K562 (cell line): ENCODE data around the gene RFLNA. TPM values are rescaled to one million over a fixed set of nuclear protein-coding genes. Genes with fewer than 3 reads are reported as not detected.

Source experiments
- ATAC-seq: fragments of 200-7000 bp; cut with Tn5 transposase; 3 replicates; pipeline ENCODE4 v1.9.1; 2020; ENCODE audit warnings: moderate library complexity
- BruUV-seq: library from RNA; stranded (reverse); fragments of 400-500 nt; replicated peaks from 2 replicates; lab custom pipeline; 2021; lab: Mats Ljungman, UMichigan
- CTCF ChIA-PET: fragments of 300-600 bp; formaldehyde crosslinking; extraction: SDS; loops from one replicate; lab custom pipeline; 2021; ENCODE audit warnings: low intra/inter-chr PET ratio; lab: Yijun Ruan, JAX
- POLR2A ChIA-PET: fragments of 300-600, 350-650 bp; sonication (Branson Sonifier 250); formaldehyde crosslinking; extraction: SDS; loops from one replicate; lab custom pipeline; 2021; ENCODE audit warnings: antibody characterized with exemption, inconsistent platforms; lab: Yijun Ruan, JAX
- DNase-seq, 4 experiments: peaks; one replicate each; pipeline versions ENCODE4 v3.0.0 to v3.0.0-alpha.2; 2011 to 2018; ENCODE audit warnings: low spot score in 3 of 4, mixed read lengths in 3 of 4; ENCODE audit errors: extremely low read depth in 1 of 4
- FAIRE-seq: peaks from 2 replicates; lab custom pipeline; 2011; peaks lifted over from hg19 to GRCh38; lab: Jason Lieb, UNC
- H2AFZ ChIP-seq: 2 replicates; pipeline ENCODE4 v1.6.0; 2011; ENCODE audit warnings: low read depth, low read length, control low read depth, inconsistent platforms
- H3K27ac ChIP-seq: fragments of 200-600 bp; 3 replicates; pipeline ENCODE4 v1.8.0; 2011; ENCODE audit warnings: low read depth, mild to moderate bottlenecking, control low read depth, inconsistent platforms, low read length, moderate library complexity, mixed read lengths; ENCODE audit errors: extremely low read depth
- H3K27me3 ChIP-seq, 2 experiments: fragments of 300-600 bp in 1 of 2; 2 replicates in 1 of 2; 3 replicates in 1 of 2; pipeline versions ENCODE4 v1.6.0 to v1.8.0; 2011; ENCODE audit warnings: inconsistent platforms in 2 of 2, low read length in 2 of 2, mild to moderate bottlenecking in 1 of 2, mixed read lengths in 1 of 2, moderate library complexity in 1 of 2; ENCODE audit not compliant: control insufficient read depth in 2 of 2, insufficient read depth in 2 of 2
- H3K36me3 ChIP-seq: fragments of 300-600 bp; 3 replicates; pipeline ENCODE4 v1.8.0; 2011; ENCODE audit warnings: mild to moderate bottlenecking, low read length, inconsistent platforms; ENCODE audit not compliant: control insufficient read depth, insufficient read depth
- H3K4me1 ChIP-seq, 2 experiments: fragments of 200-600 bp in 1 of 2; replicated peaks in 1 of 2; 2 replicates in 1 of 2; 3 replicates in 1 of 2; pipeline versions ENCODE4 v1.5.1 to v1.8.0; 2011; ENCODE audit warnings: inconsistent platforms in 2 of 2, low read length in 2 of 2, mild to moderate bottlenecking in 1 of 2, mixed read lengths in 1 of 2, moderate library complexity in 1 of 2; ENCODE audit not compliant: control insufficient read depth in 2 of 2, insufficient read depth in 2 of 2
- H3K4me2 ChIP-seq: 2 replicates; pipeline ENCODE4 v1.6.1; 2011; ENCODE audit warnings: low read length, control low read depth, inconsistent platforms, mixed read lengths; ENCODE audit not compliant: insufficient read depth
- H3K4me3 ChIP-seq: fragments of 200-600 bp; sonication (generic), shearing (Covaris generic); 2 replicates; pipeline ENCODE4 v1.5.1; 2016; ENCODE audit warnings: control low read depth, inconsistent platforms
- H3K79me2 ChIP-seq: fragments of 200-600 bp; 3 replicates; pipeline ENCODE4 v1.8.0; 2011; ENCODE audit warnings: low read length, inconsistent platforms; ENCODE audit not compliant: control insufficient read depth, insufficient read depth
- H3K9ac ChIP-seq, 2 experiments: 2 replicates each; pipeline versions ENCODE4 v1.6.0 to v1.6.1; 2011; ENCODE audit warnings: low read depth in 2 of 2, low read length in 2 of 2, control low read depth in 1 of 2, inconsistent platforms in 1 of 2, mild to moderate bottlenecking in 1 of 2, mixed read lengths in 1 of 2; ENCODE audit not compliant: insufficient read depth in 1 of 2
- H3K9me1 ChIP-seq: one replicate; pipeline ENCODE4 v1.6.0; 2011; ENCODE audit warnings: inconsistent platforms, mild to moderate bottlenecking, low read length, moderate library complexity; ENCODE audit not compliant: control insufficient read depth, insufficient read depth
- H3K9me3 ChIP-seq: replicated peaks from 2 replicates; pipeline ENCODE4 v1.5.1; 2011; ENCODE audit warnings: low read depth, low read length, inconsistent platforms; ENCODE audit not compliant: control insufficient read depth, insufficient read depth
- H4K20me1 ChIP-seq: replicated peaks from 2 replicates; pipeline ENCODE4 v1.6.1; 2011; ENCODE audit warnings: low read length, inconsistent platforms, mixed read lengths; ENCODE audit not compliant: control insufficient read depth, insufficient read depth
- CCNT2 ChIP-seq: IDR thresholded peaks from 2 replicates; pipeline ENCODE4 v1.6.1; 2011; ENCODE audit warnings: borderline replicate concordance, low read depth, mild to moderate bottlenecking, moderate library complexity, mixed read lengths, low read length; ENCODE audit not compliant: insufficient read length; ENCODE audit errors: extremely low read depth
- ERF ChIP-seq: fragments of 450-650 bp; formaldehyde crosslinking; IDR thresholded peaks from 2 replicates; pipeline ENCODE4 v1.4.0; 2020; ENCODE audit warnings: mild to moderate bottlenecking, mixed read lengths
- GTF2F1 ChIP-seq: IDR thresholded peaks from 2 replicates; pipeline ENCODE4 v1.6.1; 2011; ENCODE audit warnings: low read depth, low read length, improper control_type of control experiment
- JUNB ChIP-seq: fragments of 450-650 bp; formaldehyde crosslinking; conservative IDR thresholded peaks from 2 replicates; pipeline ENCODE4 v1.4.0; 2020; ENCODE audit warnings: mild to moderate bottlenecking
- KLF6 ChIP-seq: fragments of 250-450 bp; sonication (Bioruptor Pico); IDR thresholded peaks from 2 replicates; pipeline ENCODE4 v1.4.0; 2020; ENCODE audit warnings: mild to moderate bottlenecking, moderate library complexity, borderline replicate concordance
- MAFG ChIP-seq: fragments of 450-650 bp; conservative IDR thresholded peaks from 2 replicates; pipeline ENCODE4 v1.6.1; 2016; ENCODE audit warnings: missing genetic modification characterization, missing compliant biosample characterization
- MCM2 ChIP-seq: fragments of 450-650 bp; IDR thresholded peaks from 2 replicates; pipeline ENCODE4 v1.6.1; 2017; ENCODE audit warnings: low read depth, mild to moderate bottlenecking
- MEIS2 ChIP-seq: fragments of 450-650 bp; IDR thresholded peaks from 2 replicates; pipeline ENCODE4 v1.6.1; 2014; ENCODE audit warnings: mild to moderate bottlenecking; ENCODE audit not compliant: partially characterized antibody
- POLR2B ChIP-seq: fragments of 450-650 bp; IDR thresholded peaks from 2 replicates; pipeline ENCODE4 v1.6.1; 2018; ENCODE audit warnings: low read depth; ENCODE audit not compliant: partially characterized antibody
- PPARD ChIP-seq: fragments of 250-450 bp; sonication (Bioruptor Pico); IDR thresholded peaks from 2 replicates; pipeline ENCODE4 v1.8.0; 2022; ENCODE audit warnings: inconsistent platforms, mild to moderate bottlenecking, moderate library complexity
- RBM17 ChIP-seq: fragments of 200-400 bp; formaldehyde crosslinking; IDR thresholded peaks from 2 replicates; pipeline ENCODE4 v1.6.1; 2017; ENCODE audit warnings: low read depth, mild to moderate bottlenecking, low read length, borderline replicate concordance
- STAT5A ChIP-seq: IDR thresholded peaks from 2 replicates; pipeline ENCODE4 v1.6.1; 2012; ENCODE audit warnings: low read length, inconsistent platforms, borderline replicate concordance
- XRCC3 ChIP-seq: fragments of 450-650 bp; IDR thresholded peaks from 2 replicates; pipeline ENCODE4 v1.6.1; 2017; ENCODE audit warnings: mild to moderate bottlenecking, moderate library complexity
- ZNF785 ChIP-seq: fragments of 250-450 bp; sonication (Bioruptor Pico); IDR thresholded peaks from 2 replicates; pipeline ENCODE4 v1.4.0; 2020; ENCODE audit warnings: mild to moderate bottlenecking
- WGBS: fragments of 100-300 bp; shearing (Covaris generic); methylation state at CpG from one replicate; pipeline ENCODE4 v1.1.6; 2016; ENCODE audit warnings: low coverage, mixed read lengths; ENCODE audit not compliant: insufficient coverage; ENCODE audit errors: missing lambda C conversion rate; 5-methylcytosine and 5-hydroxymethylcytosine counted together
- in situ Hi-C: fragments of 300-500 bp; cut with MboI; formaldehyde crosslinking; loops from 4 replicates; pipeline ENCODE4 v1.15.0; 2018; ENCODE audit warnings: inconsistent platforms, mixed read lengths
- intact Hi-C: fragments of 100-400 bp; cut with micrococcal nuclease; formaldehyde crosslinking; loops from 2 replicates; pipeline ENCODE4 v1.14.2; 2022
- polyA plus RNA-seq, 8 experiments: library from polyadenylated mRNA; depleted of rRNA in 4 of 8; stranded (reverse) in 5 of 8; unstranded in 3 of 8; fragments of >200 nt; fragmentation: Nextera tagmentation in 2 of 8; fragmentation: Illumina TruSeq in 1 of 8; extraction: Ambion mirVana in 2 of 8; extraction: Trizol in 1 of 8; gene quantifications; 2 replicates each; pipeline versions ENCODE4 v1.2.1 to v1.2.3, GENCODE V29; 2011 to 2014; ENCODE audit warnings: inconsistent platforms in 1 of 8, missing spikeins in 1 of 8
- total RNA-seq, 7 experiments: library from RNA; depleted of rRNA in 6 of 7; stranded (reverse); fragments of >200 nt in 6 of 7; fragmentation: Illumina TruSeq in 2 of 7; extraction: Trizol in 2 of 7; gene quantifications; 2 replicates each; pipeline versions ENCODE4 v1.2.1 to v1.2.3, GENCODE V29; 2011 to 2021; ENCODE audit warnings: low replicate concordance in 1 of 7
- TF ChIP-seq, protein P1 (sequence below): fragments of 450-650 bp; IDR thresholded peaks from 2 replicates; pipeline ENCODE4 v1.6.1; 2017; ENCODE audit warnings: mild to moderate bottlenecking, moderate library complexity
- TF ChIP-seq, protein P2 (sequence below): sonication (generic); formaldehyde crosslinking; IDR thresholded peaks from 2 replicates; pipeline ENCODE4 v1.8.0; 2022; ENCODE audit warnings: missing genetic modification reagents, mild to moderate bottlenecking, moderate library complexity, borderline replicate concordance
- TF ChIP-seq, protein P3 (sequence below): fragments of 200-800 bp; sonication (Bioruptor generic); IDR thresholded peaks from 2 replicates; pipeline ENCODE4 v1.6.1; 2017; ENCODE audit warnings: missing genetic modification characterization, missing compliant biosample characterization
- TF ChIP-seq, protein P4 (sequence below): fragments of 250-450 bp; sonication (Bioruptor Pico); IDR thresholded peaks from 2 replicates; pipeline ENCODE4 v1.4.0; 2020; ENCODE audit warnings: borderline replicate concordance

RFLNA gene
- total and polyA plus RNA-seq, 9 of the 15 experiments (the other 6 are each of a cell fraction or from before 2014, with no cell fraction given): not detected

DNA sequence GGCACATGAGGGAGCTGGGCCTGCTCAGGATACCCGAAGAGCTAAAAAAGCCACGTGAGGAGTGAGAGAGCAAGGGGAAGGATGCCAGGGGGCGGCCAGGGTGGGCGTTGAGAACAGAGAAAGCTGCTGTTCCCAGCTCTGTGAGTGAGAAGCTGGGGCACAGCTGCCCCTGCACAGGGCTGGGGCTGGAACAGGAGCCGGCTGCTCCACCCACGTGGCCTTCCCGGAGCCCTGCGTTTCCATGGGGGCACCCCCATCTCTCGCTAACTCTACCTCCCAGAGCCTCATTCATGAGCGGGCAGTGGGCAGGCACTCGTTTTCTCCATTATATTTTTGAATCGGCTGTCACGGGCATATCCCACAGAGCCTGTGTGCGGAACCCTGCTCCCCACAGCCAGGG is 42.7 kb downstream of the RFLNA start (continued):
- TF ChIP-seq, protein P1, sequence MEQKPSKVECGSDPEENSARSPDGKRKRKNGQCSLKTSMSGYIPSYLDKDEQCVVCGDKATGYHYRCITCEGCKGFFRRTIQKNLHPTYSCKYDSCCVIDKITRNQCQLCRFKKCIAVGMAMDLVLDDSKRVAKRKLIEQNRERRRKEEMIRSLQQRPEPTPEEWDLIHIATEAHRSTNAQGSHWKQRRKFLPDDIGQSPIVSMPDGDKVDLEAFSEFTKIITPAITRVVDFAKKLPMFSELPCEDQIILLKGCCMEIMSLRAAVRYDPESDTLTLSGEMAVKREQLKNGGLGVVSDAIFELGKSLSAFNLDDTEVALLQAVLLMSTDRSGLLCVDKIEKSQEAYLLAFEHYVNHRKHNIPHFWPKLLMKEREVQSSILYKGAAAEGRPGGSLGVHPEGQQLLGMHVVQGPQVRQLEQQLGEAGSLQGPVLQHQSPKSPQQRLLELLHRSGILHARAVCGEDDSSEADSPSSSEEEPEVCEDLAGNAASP: no peak
- TF ChIP-seq STAT5A: no peak
- no peak for TF ChIP-seq KLF6 (CRISPR knock-in tag)
- TF ChIP-seq MEIS2: no peak
- TF ChIP-seq POLR2B: no peak
- no peak for TF ChIP-seq ERF
- TF ChIP-seq CCNT2: no peak
- no peak for TF ChIP-seq MCM2
- TF ChIP-seq, all 486 proteins: peak for 0

DNA sequence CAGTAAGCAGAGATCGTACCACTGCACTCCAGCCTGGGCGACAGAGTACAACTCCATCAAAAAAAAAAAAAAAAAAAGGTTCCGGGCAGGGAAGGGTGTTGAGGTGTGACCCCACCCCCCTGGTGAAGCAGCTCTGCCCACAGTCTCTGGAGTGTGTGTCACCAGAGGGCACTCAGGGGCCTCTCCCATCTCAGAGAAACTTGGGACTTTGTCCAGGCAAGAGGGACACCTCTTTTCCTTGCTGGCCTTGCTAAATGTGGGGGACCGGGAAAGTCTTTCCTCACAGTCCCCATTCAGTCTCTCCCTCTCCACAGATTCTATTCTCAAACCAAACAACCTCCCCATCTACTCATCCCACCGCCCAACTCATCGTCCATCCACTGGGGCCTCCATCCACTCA is 43.6 kb downstream of the RFLNA start:
- ChIA-PET CTCF (no interaction called here), POLR2A (interaction anchor here (0.6 to 0.8 kb wide), 2 partner anchors 23 to 323 kb away, joined by 3 read pairs; no protein-coding TSS in a partner anchor)
- FAIRE-seq: no peak

More for the DNA sequence above, 43.6 kb downstream of the RFLNA start:
- no peak overlapping the region for H3K27ac ChIP-seq
- in situ Hi-C loops (loop anchor here (10.0 kb wide), 1 partner anchor 426 kb away; no protein-coding TSS in a partner anchor), intact Hi-C loops (no loop called here)
- H3K4me1 ChIP-seq: peaks cover 0 to 15% of the 10 kb centered on the region in 2 experiments; a peak in 2 of 5 replicates
- no peak overlapping the region for H3K9ac ChIP-seq
- no peaks in the 10 kb centered on the region for H4K20me1 ChIP-seq
- H2AFZ ChIP-seq: no peak overlapping the region
- no peaks in the 10 kb centered on the region for H3K79me2 ChIP-seq
- no peak overlapping the region for H3K4me3 ChIP-seq
- H3K4me2 ChIP-seq: no peak overlapping the region
- no peaks in the 10 kb centered on the region for H3K27me3 ChIP-seq
- BruUV-seq: no TSS peak
- no peak for ATAC-seq
- peaks cover 60% of the 10 kb centered on the region; the same call in 2 of the 3 replicates for H3K36me3 ChIP-seq
- no peaks in the 10 kb centered on the region for H3K9me1 ChIP-seq
- TF ChIP-seq ZNF785 (CRISPR knock-in tag): no peak
- TF ChIP-seq, protein P2, sequence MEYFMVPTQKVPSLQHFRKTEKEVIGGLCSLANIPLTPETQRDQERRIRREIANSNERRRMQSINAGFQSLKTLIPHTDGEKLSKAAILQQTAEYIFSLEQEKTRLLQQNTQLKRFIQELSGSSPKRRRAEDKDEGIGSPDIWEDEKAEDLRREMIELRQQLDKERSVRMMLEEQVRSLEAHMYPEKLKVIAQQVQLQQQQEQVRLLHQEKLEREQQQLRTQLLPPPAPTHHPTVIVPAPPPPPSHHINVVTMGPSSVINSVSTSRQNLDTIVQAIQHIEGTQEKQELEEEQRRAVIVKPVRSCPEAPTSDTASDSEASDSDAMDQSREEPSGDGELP (CRISPR knock-in tag): no peak
- TF ChIP-seq XRCC3: no peak
- TF ChIP-seq PPARD (CRISPR knock-in tag): no peak
- no peak for TF ChIP-seq MAFG (tag)
- TF ChIP-seq, protein P3, sequence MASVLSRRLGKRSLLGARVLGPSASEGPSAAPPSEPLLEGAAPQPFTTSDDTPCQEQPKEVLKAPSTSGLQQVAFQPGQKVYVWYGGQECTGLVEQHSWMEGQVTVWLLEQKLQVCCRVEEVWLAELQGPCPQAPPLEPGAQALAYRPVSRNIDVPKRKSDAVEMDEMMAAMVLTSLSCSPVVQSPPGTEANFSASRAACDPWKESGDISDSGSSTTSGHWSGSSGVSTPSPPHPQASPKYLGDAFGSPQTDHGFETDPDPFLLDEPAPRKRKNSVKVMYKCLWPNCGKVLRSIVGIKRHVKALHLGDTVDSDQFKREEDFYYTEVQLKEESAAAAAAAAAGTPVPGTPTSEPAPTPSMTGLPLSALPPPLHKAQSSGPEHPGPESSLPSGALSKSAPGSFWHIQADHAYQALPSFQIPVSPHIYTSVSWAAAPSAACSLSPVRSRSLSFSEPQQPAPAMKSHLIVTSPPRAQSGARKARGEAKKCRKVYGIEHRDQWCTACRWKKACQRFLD: no peak
- TF ChIP-seq GTF2F1: no peak
- TF ChIP-seq RBM17: no peak
- no peak for TF ChIP-seq JUNB (CRISPR knock-in tag)
- TF ChIP-seq, protein P4, sequence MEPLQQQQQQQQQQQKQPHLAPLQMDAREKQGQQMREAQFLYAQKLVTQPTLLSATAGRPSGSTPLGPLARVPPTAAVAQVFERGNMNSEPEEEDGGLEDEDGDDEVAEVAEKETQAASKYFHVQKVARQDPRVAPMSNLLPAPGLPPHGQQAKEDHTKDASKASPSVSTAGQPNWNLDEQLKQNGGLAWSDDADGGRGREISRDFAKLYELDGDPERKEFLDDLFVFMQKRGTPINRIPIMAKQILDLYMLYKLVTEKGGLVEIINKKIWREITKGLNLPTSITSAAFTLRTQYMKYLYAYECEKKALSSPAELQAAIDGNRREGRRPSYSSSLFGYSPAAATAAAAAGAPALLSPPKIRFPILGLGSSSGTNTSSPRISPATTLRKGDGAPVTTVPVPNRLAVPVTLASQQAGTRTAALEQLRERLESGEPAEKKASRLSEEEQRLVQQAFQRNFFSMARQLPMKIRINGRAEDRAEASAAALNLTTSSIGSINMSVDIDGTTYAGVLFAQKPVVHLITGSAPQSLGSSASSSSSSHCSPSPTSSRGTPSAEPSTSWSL (CRISPR knock-in tag): no peak
- H3K9me3 ChIP-seq: no peaks in the 10 kb centered on the region
- DNase-seq: no peak
- WGBS: 100% methylated on average over 1 of the region's 6 CpGs
